BJ (cell line): ENCODE results near the gene TBC1D2. TPM values are rescaled to one million over a fixed set of nuclear protein-coding genes. Genes with fewer than 3 reads are reported as not detected.
A peak's percentile ranks its signal among the peaks of the same experiment; 100 is the strongest.

Experiments used
- CTCF ChIA-PET: fragments of 350-600 bp; formaldehyde crosslinking; extraction: SDS; loops from one replicate; lab custom pipeline; 2021; ENCODE audit warnings: antibody characterized with exemption, inconsistent platforms; lab: Yijun Ruan, JAX
- POLR2A ChIA-PET: fragments of 300-600 bp; sonication (Branson Sonifier 250); formaldehyde crosslinking; extraction: SDS; loops from one replicate; lab custom pipeline; 2021; ENCODE audit warnings: antibody characterized with exemption; lab: Charles Lee
- DNase-seq: peaks from one replicate; pipeline ENCODE4 v3.0.0-alpha.2; 2011; ENCODE audit warnings: low read depth
- H3K27me3 ChIP-seq: 2 replicates; pipeline ENCODE4 v1.6.0; 2011; ENCODE audit warnings: low read length; ENCODE audit not compliant: control insufficient read depth, insufficient read depth
- H3K36me3 ChIP-seq: 2 replicates; pipeline ENCODE4 v1.5.1; 2011; ENCODE audit warnings: low read length; ENCODE audit not compliant: control insufficient read depth, insufficient read depth
- H3K4me3 ChIP-seq: 2 replicates; pipeline ENCODE4 v1.5.1; 2011; ENCODE audit warnings: low read depth, mild to moderate bottlenecking, control low read depth, low read length
- CTCF ChIP-seq: IDR thresholded peaks from 2 replicates; pipeline ENCODE4 v1.5.1; 2011; ENCODE audit warnings: low read depth, mild to moderate bottlenecking, control low read depth, inconsistent platforms, low read length, moderate library complexity; ENCODE audit not compliant: insufficient read depth
- polyA plus RNA-seq: library from polyadenylated mRNA; depleted of rRNA; stranded (reverse); fragments of >200 nt; gene quantifications from 2 replicates; pipeline ENCODE4 v1.2.3, GENCODE V29; 2011

The TBC1D2 gene
- polyA plus RNA-seq, 1 experiment: 70.3 TPM

DNA sequence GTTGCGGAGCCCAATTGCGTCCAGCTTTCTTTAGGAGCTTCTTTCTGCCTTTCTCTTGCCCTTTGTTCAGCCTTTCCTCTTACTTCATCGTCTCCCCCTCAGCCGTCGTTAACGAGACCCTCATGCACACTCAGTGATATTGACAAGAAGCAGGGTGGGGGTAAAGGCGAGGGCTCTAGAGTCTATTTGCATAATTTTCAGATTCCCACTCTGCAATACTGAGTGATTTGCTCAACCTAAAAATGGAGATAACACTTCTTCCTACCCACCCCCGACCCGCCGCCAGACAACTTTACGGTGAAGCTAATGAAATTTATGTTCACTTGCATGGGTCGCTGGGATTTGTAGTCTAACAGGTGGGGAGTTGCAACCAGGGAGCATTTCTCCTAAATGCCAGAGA lies 1.3 kb upstream of the TBC1D2 start:
- TF ChIP-seq CTCF: no peak
- CTCF ChIA-PET: interaction anchor here (0.6 to 5.9 kb wide), 16 partner anchors 8 to 334 kb away, joined by 3 to 75 read pairs (median 6); partner anchors contain the start of genes ANP32B and TRMO
- Histone ChIP-seq H3K27me3 (no peaks in the 10 kb centered on the region), H3K36me3 (0 out of 2 replicates have a peak, but pooled peaks cover under 1% of the 10 kb centered on the region), H3K4me3 (peak overlapping the region; percentile 80)
- POLR2A ChIA-PET: interaction anchor here (0.6 to 1.3 kb wide), 3 partner anchors 51 to 706 kb away, joined by 3 to 5 read pairs (median 4); no protein-coding TSS in a partner anchor
- DNase-seq: no peak

- no peak for DNase-seq
- CTCF ChIA-PET: interaction anchor here (0.6 to 5.9 kb wide), 15 partner anchors 9 to 546 kb away, joined by 3 to 75 read pairs (median 5); partner anchors contain the start of genes ANP32B and TRMO
- peak overlapping the region; percentile 80 for H3K4me3 ChIP-seq
- POLR2A ChIA-PET: interaction anchor here (0.6 to 1.1 kb wide), 3 partner anchors 32 to 464 kb away, joined by 3 to 4 read pairs (median 4); no protein-coding TSS in a partner anchor
- H3K27me3 ChIP-seq: no peaks in the 10 kb centered on the region
- 0 out of 2 replicates have a peak, but pooled peaks have one; percentile 1 for TF ChIP-seq CTCF
- peaks cover 5% of the 10 kb centered on the region; the same call in 1 of the 2 replicates for H3K36me3 ChIP-seq
Observed at GRCh38 chr9:98255061-98255577, 330 bp downstream of the TBC1D2 start.

GRCh38 chr9:98254228-98255060 lies 1.0 kb downstream of the TBC1D2 start:
- peak overlapping the region; percentile 80 for H3K4me3 ChIP-seq
- no peaks in the 10 kb centered on the region for H3K27me3 ChIP-seq
- H3K36me3 ChIP-seq: peaks cover 5% of the 10 kb centered on the region; the same call in 1 of the 2 replicates
- TF ChIP-seq CTCF: no peak
- DNase-seq: no peak
- POLR2A ChIA-PET: interaction anchor here (0.6 to 1.1 kb wide), 2 partner anchors 31 to 333 kb away, joined by 3 to 4 read pairs; no protein-coding TSS in a partner anchor
- CTCF ChIA-PET: interaction anchor here (0.5 to 5.9 kb wide), 10 partner anchors 10 to 331 kb away, joined by 3 to 75 read pairs (median 5); partner anchors contain the start of gene TRMO

DNA sequence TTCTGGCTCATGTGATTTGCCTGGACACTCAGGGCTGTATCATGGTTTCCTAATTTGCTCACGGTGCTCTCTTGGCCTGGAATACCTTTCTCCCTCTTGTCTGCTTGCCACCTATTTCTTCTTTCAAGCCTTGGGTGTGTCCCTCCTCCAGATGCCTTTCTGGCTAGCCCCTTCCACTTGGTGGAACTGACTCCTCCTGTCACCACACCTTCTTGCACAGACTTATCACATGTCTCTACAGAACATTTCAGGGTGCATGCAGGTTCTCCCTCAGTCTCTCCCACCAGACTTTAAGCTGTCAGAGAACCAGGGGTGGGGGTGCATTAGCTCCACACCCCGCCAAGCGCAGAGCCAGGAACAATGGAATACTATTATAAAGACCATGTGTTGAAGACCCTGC lies 1.9 kb downstream of the TBC1D2 start:
- TF ChIP-seq CTCF: no peak
- ChIA-PET CTCF (interaction anchor here (0.5 to 5.9 kb wide), 4 partner anchors 9 to 94 kb away, joined by 3 to 75 read pairs (median 3); no protein-coding TSS in a partner anchor), POLR2A (no interaction called here)
- no peaks in the 10 kb centered on the region for H3K27me3 ChIP-seq
- H3K36me3 ChIP-seq: peaks cover 7% of the 10 kb centered on the region; the same call in 1 of the 2 replicates
- DNase-seq: no peak
- H3K4me3 ChIP-seq: peak overlapping the region; percentile 80
